ENCODE measurements around the gene STX8. TPM values are rescaled to one million over a fixed set of nuclear protein-coding genes. Genes with fewer than 3 reads are reported as not detected.
"Not testable (repeated sequence)": the region's sequence is repeated elsewhere in the genome, so short reads cannot be mapped to it uniquely, and the experiment has no call there.

Gene STX8
- polyA plus RNA-seq, 3 donors, result 72.6 to 77.0 (median 76.8) TPM

GRCh38 chr17:9360677-9361081, 214.9 kb downstream of the STX8 start:
- DNase-seq (ENCODE audit: low read depth in 3 of 3, low spot score in 2 of 3), result peak in 1 of 3 donors; percentile 18

DNA sequence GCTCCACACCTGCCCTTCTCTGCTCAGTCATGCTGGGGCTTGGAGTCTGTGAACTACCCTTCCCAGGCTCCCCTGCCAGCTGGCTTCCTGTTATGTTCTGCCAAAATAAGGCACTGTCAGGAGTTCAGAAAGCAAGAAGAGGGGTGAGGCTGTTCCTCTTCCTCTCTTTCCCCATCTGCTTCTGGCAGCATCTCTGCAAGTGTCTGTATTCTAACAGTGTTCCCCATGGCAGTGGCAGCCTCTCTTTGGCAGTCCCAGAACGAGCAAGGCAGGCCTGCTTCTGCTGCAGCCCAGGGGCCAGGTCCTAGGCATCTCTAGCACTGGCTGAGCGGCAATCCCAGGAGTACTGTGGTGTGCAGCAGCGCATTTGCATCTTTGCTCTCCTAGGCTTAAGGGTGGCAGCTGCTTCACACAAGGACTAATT, 219.1 kb downstream of the STX8 start:
- DNase-seq (ENCODE audit: low read depth in 3 of 3, low spot score in 2 of 3), result no peak

GRCh38 chr17:9355846-9356245, 219.8 kb downstream of the STX8 start:
- no peak for DNase-seq (ENCODE audit: low read depth in 3 of 3, low spot score in 2 of 3)

DNA sequence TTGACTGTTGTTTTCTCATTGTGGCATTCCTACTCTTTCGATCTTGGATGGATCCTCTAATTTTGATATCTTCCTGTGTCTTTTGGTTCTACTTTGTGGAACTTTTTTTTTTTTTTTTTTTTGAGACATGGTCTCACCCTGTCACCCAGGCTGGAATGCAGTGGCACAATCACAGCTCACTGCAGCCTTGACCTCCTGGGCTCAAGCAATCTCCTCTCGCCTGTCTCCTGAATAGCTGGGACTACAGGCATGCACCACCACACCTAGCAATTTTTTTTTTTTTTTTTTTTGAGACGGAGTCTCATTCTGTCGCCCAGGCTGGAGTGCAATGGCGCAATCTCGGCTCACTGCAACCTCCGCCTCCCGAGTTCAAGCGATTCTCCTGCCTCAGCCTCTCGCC, 220.4 kb downstream of the STX8 start:
- DNase-seq (ENCODE audit: low read depth in 3 of 3, low spot score in 2 of 3), result not testable (repeated sequence)

GRCh38 chr17:9350080-9350479, 225.5 kb downstream of the STX8 start:
- no peak for DNase-seq (ENCODE audit: low read depth in 3 of 3, low spot score in 2 of 3)

DNA sequence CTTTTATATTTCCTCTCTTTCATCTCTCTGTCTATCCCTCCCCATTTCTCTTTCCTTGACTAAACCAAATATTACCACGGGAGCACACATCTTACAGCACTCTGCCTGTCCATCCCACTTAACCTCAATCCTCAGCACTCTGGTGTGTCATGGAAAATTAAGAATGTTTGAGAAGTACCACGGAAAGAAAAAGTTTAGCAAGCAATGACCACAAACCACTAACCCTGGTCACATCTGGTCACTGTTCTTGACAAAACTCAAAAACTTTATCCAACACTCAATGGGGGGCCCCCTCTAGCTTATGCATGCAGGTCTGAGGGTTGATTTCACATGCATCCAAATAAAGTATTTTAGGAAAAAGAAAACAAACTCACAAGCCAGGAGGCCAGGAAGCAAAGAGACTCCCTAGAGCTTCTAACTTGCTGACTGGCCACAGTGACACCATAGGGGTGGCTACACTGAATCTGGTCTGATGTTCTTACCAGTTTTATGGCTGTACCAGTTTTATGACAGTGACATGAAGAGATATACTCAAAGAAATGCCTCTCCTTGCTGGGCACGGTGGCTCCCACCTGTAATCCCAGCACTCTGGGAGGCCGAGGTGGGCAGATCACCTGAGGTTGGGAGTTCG, 229.2 kb downstream of the STX8 start:
- no peak for DNase-seq (ENCODE audit: low read depth in 3 of 3, low spot score in 2 of 3)

GRCh38 chr17:9343516-9343915, 232.1 kb downstream of the STX8 start:
- no peak for DNase-seq (ENCODE audit: low read depth in 3 of 3, low spot score in 2 of 3)

DNA sequence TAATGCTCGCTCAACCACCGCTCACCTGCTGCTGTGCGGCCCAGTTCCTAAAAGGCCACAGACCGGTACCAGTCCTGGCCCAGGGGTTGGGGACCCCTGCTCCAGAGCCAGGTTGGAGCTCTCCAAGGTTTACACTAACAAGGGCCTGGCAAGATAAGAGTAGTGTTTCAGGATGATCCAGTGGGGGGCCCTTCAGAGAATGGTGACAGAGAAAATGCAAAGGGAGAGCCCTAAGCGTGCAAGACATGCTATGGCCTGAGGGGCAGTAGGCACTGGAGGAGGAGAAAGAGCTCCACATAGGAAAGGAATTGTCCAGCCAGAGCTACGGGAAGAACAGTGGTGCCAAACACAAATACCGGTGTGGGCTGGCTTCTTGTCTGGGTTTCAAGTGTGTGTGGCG, 233.4 kb downstream of the STX8 start:
- no peak for DNase-seq (ENCODE audit: low read depth in 3 of 3, low spot score in 2 of 3)

DNA sequence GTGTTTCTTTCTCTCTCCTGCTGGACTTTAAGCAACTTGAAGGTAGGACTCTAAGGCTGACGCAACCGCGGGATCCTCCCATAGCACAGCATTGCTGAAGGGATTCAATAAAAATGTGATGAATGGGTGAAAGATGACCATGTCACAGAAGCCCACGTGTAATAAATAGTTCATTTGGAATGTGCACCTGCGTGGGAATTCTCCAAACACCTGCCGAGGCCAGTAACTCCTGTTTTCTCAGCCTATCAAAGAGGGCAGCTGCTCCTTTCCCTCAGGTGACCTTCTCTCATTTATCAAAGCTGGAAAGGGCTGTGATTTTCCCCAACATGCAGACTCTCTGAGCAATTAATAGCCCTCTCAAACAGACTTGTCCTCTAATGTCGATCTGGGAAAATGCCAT, 235.7 kb downstream of the STX8 start:
- DNase-seq (ENCODE audit: low read depth in 3 of 3, low spot score in 2 of 3), result no peak

GRCh38 chr17:9339482-9339881, 236.1 kb downstream of the STX8 start:
- DNase-seq (ENCODE audit: low read depth in 3 of 3, low spot score in 2 of 3), result not testable (repeated sequence)

DNA sequence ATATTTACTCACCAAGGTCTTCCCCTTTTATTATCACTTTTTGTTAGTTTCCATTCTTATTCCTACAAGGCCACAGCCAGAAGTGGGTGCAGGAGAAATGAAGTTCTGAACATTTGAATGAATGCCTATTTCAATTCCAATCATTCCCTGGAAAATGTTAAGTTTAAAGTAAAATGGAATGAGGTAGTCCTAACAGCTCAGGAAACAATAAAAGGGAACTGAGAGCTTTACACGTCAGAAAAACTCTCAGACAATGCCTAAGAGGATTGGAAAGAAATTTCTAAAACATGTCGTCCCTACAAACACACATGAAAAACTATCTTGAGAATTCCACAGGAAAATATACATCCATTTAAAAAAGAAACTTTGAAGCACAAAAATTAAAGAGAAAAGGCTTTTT, 238.8 kb downstream of the STX8 start:
- DNase-seq (ENCODE audit: low read depth in 3 of 3, low spot score in 2 of 3), result no peak

DNA sequence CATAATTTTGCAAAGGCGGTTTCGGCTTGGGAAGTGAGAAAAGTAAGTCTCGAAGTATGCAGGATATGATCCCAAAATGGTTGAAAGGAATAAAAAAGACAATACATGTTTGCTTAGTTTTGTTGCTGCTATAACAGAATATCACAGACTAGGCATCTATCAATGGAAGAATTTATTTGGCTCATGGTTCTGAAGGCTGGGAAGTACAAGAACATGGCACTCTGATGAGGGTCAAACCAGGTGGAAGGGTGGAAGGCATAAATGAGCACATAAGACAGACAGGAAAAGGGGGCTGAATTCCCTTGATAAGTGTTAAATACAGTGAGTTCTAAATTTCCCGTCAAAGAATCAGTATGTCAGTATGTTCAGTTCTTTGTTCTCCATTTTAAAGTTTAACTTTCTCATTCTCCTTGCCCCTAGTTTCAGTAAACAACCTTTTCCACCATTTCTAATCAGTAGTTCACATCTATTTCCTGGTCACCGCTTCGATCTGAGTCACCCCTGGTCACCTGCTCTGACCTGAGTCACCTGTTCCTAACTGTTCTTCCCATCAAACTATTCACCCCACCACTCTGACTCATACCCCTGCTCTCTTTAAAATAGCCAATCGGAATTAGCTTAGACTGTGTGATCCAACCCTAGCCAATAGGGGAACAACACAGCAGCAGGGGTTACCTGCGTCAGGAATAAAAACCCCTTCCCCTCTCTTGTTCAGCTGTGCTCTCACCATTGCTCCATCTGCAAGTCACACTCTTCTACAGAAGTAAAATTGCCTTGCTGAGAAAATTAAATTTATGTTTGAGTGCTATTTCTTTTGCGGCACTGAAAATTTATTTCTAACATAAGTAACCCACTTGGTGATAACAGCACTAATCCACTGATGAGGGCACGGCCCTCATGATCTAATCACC, 240.8 kb downstream of the STX8 start:
- DNase-seq (ENCODE audit: low read depth in 3 of 3, low spot score in 2 of 3), result no peak

- DNase-seq (ENCODE audit: low read depth in 3 of 3, low spot score in 2 of 3), result no peak
Observed at GRCh38 chr17:9332132-9332494, 243.5 kb downstream of the STX8 start.

DNA sequence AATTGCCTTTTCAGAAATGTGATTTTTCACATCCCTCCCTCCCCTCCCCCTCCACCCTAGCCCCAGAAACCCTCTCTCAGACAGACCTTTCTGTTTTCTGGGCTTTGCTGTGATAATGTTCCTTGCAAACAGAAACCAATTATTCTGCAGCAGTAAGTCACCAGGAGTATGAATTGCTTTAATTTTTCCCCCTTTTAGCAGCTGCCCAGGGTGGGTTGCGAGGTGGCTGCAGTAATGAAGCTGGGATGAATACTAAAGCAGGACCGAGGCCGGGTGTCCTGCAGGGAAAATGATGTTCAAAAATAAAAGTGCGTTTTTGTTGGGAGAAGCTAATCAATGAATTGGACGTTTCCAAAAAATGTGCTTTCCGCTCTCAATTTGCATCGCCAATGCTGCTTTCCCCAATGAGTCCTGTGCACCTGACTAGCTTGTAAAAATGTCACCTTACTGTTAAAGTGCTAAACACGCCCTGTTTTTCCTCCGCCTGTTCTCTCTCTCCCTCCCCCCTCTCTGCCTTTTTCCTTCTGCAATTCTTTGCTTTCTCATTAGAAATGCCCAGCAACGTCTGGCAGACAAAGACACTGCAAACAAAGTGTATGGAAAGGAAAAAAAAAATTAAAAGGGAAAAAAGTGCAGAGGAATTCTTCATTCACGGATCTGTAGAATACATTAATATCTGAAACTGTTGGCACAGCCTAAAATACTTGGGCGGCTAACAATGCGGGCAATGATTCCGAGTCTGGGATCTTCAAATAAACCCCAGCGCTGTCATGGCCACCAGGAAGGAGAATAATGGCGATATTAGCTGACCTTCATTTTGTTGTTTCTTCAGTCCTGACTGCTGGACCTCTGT, 244.1 kb downstream of the STX8 start:
- no peak for DNase-seq (ENCODE audit: low read depth in 3 of 3, low spot score in 2 of 3)

DNA sequence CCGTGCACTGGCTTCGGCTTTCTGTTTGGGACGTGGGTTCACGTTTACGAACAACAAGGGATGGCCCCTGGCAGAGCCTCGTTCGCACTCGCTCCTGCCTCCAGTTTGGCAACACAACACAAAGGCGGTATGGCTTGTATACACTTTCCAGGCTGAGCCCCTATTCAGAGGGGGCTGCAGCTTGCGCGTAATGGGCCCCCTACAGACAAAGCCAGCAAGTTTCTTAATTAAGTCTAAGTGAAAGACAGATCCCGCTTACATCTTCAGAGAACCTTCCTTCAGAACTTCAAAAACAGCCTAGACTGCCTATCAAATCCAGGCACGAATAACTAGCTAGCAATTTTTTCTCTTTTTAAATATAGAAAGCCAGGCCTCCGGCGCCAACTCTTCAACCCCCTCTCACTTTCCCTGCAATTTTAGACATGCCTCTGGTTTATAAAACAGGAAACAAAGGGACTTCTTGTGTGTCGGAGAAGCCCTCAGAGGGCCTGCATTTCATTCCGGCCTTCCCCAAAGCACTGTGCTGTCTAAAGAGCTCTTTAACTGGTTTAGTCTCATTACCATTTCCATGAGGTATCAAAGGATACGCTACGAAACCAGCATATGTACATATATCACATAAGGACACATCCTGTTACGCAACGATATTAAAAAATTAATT, 244.9 kb downstream of the STX8 start:
- no peak for DNase-seq (ENCODE audit: low read depth in 3 of 3, low spot score in 2 of 3)

DNA sequence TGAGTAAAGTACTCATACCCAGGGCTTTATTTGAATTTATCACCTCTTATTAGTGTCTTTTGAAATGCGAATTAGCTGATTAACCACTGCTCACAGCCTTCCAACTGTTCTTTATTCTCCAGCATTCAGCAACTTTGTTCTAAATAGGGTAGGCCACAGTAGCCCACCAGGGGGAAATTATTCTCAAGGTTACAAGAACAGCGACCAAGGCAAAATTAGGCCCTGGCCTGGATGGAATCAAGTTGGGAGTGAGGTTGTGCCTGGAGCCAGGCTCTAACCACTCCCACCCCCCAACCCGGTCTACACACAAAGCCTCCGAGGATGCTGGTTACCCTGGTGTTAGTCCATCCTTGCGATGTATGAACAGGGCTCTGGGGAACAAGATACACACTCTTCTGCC, 245.5 kb downstream of the STX8 start:
- DNase-seq (ENCODE audit: low read depth in 3 of 3, low spot score in 2 of 3), result no peak

DNA sequence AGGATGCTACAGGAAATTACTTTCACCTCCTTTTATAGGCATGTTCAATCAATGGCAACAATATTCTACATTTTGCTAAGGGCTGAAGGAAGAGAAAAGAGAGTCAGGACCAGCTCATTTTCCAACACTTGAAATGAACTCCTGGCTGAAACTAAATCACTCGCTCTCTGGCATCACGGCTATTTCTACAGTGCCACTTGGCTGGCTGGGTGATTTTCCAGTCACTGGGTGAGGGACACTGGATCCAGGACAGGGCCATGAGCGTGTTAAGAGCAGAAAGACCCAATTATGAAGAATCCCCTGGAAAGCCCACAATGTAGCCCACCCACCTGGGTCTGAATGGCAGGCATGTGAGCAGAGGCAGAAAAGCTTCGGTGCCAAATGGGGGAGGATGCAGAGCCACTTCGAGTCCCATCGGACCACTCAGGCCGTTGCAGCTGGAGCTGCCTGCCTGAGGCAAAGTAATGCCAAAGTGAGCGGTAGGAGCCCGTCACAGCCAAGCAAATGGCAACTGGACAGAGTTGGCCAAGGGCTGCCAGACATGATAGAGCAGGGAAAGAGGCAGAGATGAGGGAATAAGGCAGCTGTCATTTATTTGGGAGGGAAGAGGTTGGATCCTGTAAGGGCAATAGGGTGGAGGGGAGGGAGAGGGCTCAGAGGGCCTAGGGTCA, 246.2 kb downstream of the STX8 start:
- DNase-seq (ENCODE audit: low read depth in 3 of 3, low spot score in 2 of 3), result no peak

GRCh38 chr17:9324864-9325263, 250.8 kb downstream of the STX8 start:
- no peak for DNase-seq (ENCODE audit: low read depth in 3 of 3, low spot score in 2 of 3)

DNA sequence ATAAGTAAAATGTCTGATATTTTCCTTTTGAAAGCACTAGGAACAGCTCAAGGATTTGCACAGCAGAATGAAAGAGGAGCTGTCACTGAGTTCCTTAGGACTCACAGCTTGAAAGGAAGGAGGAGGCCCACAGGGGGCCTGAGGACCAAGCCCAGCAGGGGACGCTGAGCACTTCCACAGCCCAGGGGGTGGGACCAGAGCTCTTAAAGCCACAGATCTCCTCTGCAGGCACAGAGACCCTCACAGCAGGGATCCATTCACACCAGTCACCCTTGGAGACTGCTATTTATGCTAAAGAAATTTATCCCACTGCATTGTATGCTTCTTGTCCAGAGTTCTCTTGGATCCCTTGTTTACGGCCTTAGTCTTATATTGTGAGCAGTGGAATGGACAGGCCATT, 253.3 kb downstream of the STX8 start:
- no peak for DNase-seq (ENCODE audit: low read depth in 3 of 3, low spot score in 2 of 3)

GRCh38 chr17:9321890-9322289, 253.7 kb downstream of the STX8 start:
- DNase-seq (ENCODE audit: low read depth in 3 of 3, low spot score in 2 of 3), result no peak
